ENCODE measurements around the gene CLMN.

Gene CLMN

DNA sequence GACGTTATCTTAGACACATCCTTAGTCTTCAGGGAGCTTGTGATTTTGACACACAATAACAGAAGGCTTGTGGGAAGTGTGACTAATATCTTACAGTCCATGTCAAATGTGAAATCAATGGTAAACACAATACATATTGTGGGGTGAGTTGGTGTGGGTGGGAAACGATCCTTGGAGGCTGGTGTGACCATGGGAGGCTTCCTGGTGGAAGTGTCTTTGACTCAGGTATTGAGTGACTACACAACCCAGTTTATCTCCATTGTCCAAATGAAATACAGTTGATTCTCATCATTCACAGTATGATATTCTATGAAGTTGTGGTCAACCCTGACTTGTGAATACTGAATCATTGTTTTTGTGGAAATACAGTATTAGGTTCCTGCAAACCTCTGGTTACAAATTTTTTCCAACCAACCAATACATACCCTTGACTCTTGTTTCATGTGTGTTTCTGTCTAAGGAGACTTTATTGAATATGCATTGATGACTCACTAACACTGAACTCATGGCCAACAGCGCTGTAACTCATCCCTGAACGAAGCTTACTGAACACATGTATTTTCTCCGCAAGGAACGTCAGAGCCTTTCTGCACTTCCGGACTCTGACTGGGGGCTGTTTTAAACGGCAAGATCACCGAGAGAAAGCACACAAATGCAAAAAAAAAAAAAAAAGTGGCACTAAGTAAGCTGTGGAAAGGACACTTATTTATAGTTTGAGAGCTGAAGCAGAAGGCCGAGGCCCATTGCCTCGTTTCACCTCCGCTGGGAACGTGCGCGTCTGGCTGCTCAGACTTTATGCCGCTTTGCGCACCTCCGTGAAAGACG lies 59.0 kb downstream of the CLMN start:
- peak; percentile 90 to 92 for DNase-seq (ENCODE audit: low read depth in 2 of 2)

DNA sequence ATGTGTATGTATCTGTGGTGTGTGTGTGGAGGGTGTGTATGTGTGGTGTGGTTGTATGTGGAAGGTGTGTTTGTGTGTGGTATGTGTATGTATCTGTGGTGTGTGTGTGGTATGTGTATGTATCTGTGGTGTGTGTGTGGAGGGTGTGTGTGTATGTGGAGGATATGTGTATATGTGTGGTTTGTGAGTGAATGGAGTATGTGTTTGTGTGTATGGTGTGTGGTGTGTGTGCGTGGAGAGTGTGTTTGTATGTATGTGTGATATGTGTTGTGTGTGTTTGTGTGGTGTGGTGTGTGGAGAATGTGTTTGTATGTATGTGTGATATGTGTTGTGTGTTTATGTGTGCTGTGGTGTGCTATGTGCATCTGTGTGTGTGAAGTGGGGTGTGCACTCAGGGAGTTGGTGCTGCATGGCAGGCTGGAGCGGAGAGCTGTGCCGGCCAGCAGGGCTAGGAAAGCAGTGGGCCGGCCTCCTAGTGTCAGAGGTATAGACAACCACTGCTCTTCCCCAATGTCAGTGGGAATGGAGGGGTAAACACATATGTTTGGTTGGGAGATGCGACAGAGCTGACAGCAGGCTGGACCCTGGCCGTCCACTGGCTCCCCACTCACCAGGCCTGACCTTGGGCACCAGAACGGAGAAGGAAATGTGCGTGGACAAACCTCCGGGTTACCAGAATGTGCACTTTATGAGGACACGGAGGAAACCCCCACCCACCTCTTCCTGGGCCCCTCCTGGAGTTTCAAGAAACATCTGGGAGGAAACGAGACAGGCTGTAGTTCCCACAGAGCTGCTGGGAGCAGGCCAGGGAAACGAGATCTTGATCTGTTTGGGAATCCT lies 60.7 kb downstream of the CLMN start:
- no peak for DNase-seq (ENCODE audit: low read depth in 2 of 2)

DNA sequence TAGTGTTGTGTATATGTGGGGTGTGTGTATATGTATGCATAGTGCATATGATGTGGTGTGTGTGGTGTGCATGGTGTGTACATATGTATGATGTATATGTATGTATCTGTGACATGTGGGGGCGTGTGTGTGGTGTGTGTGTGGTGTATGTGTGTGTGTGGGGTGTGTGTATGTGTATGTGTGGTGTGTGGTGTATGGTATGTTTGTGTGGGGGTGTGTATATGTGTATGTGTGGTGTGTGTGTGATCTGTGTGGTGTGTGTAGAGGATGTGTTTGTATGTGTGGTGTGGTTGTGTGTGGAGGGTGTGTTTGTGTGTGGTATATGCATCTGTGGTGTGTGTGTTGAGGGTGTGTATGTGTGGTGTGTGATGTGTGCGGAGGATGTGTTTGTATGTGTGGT lies 61.6 kb downstream of the CLMN start:
- no peak for DNase-seq (ENCODE audit: low read depth in 2 of 2)

DNA sequence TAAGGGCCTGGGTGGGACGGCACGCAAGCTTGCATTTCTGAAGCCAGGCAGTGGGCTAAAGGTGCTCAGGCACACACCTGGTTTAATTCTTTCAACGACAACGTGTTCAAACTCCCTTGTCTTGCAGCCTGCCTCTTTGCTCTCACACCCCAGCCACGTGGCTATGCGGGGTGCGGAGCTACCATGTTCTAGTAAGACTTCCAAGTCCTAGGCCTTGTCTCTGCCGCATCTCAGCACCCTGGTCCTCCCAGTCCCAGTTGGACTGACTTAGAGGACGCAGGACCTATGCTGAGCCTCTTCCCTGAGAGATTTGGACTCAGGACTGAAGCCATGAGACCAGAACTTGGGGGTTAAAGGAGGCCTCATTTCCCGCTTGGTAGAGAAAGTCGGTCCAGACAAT lies 62.2 kb downstream of the CLMN start:
- DNase-seq (ENCODE audit: low read depth in 2 of 2) = no peak

DNA sequence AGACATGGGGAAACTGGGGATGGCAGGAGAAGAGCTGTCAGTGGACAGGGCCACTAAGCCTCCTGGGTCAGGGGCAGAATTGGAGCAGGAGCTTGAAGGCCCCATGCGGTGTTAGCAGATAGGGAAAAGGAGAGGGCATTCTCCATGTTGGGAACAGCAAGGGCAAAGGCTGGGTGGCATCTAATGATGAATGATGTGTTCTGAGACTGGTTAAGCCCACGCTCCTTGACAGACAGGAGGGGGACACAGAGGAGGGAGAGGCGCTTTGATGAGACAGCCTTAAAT lies 63.0 kb downstream of the CLMN start:
- no peak for DNase-seq (ENCODE audit: low read depth in 2 of 2)

DNA sequence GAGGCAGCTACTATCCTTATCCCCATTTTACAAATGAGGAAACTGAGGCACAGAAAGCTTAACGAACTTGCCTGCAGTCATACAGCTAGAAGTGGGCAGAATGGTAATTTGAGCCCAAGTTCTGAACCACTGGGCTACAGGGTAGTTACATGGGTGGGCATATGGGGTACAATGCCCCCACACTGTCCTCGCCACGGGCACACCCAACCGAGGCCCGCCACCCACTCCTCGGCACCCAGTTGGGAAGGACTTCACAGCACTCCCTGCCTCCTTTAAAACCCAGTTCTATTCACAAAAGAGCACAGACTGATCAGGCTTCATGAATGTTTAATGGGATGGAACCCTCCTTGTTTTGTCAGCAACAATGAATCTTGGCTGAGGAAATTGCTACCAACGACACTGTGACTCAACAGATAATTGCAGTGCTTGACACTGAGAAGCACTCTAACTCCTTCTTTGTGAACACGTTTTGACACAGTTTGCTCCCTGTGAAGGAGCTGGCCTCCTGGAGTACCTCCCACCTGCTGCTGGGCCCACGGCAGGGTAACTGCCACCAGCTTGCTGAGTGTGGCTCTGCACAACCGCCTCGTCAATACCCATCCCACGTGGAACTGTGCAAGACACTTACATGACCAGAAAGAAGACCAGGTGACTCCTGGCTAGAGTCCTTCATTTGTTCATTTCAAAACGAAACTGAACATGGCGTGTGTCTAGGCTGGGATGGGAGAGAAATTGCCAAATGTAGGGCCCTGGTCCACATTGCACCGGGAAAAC lies 63.5 kb downstream of the CLMN start:
- no peak for DNase-seq (ENCODE audit: low read depth in 2 of 2)

DNA sequence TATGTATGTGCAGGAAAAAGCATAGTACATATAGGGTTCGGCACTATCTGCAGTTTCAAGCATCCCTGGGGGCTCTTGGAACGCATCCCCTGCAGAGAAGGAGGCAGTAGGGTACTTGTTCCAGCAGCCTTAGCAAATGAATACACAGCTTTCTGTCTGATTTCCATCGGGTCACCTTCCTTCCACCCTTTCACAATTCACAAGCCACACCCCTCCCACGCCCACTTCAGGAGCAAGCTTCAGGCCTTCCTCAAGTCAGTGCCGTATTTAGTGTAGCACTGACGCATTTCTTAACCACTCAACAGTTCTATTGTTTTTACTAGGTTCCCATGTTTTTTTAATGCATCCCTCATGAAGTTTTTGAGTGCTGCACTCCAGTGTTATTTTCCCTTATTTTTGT lies 64.2 kb downstream of the CLMN start:
- no peak for DNase-seq (ENCODE audit: low read depth in 2 of 2)

DNA sequence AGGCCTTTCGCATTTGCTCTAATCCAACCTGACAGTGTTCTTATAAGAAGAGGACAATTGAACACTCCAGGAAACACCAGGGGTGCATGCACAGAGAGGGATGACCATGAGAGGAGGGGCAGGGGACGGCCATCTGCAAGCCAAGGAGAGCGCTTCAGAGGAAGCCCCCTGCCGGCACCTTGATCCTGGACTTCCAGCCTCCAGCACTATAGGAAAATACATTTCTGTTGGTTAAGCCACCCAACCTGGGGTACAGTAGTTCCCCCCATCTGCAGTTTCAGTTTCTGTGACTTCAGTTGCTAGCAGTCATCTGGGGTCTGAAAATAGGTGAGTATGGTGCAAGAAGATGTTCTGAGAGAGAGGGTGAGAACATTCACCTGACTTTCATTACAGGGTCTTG lies 64.7 kb downstream of the CLMN start:
- no peak for DNase-seq (ENCODE audit: low read depth in 2 of 2)

DNA sequence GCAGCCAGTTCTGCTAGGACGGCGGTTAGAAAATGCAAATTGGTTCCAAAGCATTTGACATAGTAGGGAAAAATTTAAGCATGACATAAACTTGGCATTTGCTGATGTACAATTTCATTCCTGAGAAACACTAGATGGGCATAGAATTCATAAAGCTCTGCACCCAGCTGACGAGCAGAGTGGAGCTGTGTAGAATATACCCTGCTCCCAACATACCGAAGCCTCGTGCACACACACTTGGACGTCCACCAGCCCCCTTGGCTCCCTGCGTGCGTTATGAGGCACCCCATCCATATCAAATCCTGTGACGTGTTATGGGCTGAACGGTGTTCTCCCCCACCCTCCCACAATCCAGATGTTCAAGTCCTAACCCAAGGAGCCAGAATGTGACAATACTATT lies 65.4 kb downstream of the CLMN start:
- no peak for DNase-seq (ENCODE audit: low read depth in 2 of 2)

DNA sequence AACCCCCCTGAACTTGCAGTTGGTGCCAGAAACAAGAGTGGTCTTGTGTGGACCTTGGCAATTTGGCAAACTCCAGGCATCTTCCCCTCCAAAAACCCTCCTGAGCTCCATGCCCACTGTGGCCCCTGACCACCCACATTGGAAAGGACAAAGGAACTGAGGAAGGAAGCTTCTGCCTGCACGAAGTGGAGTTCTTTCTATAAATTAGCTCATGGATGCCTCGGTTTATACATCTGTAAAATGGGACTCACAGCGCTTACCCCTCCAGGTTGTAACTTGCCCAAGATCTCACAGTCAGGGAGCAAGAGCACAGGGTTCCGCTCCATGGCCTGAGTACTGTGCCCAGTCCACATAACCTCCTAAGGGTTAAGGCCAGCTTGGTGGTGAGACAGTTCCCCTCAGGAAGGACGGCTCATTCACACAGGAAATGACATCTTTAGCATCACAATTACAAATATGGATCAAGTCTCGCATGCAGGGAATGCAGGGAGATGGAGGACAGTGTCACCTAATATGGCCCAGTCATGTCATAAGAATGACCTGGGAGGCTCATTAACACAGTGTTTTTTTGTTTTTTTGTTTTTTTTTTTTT lies 66.6 kb downstream of the CLMN start:
- no peak for DNase-seq (ENCODE audit: low read depth in 2 of 2)

DNA sequence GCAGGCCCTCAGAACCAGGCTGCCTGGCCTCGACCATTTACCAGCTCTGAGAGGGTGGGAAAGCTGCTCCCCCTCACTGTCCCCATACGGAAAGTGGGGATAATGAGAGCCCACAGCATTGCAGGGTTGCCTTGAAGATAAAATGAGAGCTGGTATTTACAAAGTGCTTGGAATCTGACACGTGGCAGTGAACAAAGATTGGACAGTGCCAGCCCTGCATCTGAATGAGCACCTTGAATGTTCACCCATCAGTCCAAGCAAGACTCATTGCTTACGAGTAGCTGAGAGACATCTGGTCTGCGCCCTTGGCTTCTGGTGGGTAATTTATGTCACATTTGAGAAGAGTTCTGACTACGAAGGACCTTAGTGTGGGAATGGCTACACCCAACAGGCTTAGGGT lies 67.5 kb downstream of the CLMN start:
- no peak for DNase-seq (ENCODE audit: low read depth in 2 of 2)

DNA sequence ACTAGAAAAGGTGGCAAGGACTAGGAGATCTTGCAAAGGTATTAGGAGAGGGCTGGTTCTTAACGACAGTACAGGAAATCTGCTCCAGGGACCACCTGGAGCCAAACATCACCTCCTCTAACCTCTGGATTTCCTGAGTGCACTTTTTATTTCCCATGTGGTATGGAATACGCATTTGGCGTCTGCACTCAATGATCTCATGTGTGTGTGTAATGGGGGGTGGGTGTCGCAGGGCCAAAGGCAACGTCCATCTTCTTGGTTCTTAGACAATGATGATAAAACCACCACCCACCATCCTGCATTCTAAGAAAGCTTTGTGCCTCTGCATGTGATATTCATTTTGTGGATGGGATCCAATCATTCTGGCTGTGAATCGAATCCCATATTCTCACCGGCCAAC lies 68.8 kb downstream of the CLMN start:
- DNase-seq (ENCODE audit: low read depth in 2 of 2) = no peak

DNA sequence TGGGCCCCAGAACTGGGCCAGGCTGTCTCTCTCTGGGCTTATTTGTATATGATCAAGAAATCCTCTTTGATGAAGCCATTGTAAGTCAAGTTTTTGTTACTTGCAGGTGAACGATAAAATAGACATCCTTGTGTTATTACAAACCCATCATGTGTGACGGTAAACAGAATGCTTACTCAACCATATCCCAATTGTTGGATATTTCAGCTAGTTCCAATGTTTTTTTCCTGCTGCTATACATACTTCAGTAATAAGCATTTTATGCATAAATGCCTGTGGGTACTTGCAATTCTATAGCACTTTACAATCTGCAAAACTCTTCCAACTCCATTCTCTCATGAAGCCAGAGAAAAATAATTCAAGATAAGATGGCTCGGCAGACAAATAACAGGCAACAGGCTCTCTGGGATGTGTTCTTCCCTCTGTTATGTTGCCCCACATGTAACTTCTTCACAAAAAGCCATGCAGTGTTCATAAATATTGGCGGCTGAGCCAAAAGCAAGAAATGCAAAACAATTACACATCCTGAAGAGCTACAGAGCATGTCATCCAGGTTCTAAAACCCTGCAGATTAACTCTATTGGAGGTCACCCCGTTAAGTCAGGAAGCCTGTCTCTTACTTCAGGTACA lies 69.5 kb downstream of the CLMN start:
- DNase-seq (ENCODE audit: low read depth in 2 of 2) = no peak

DNA sequence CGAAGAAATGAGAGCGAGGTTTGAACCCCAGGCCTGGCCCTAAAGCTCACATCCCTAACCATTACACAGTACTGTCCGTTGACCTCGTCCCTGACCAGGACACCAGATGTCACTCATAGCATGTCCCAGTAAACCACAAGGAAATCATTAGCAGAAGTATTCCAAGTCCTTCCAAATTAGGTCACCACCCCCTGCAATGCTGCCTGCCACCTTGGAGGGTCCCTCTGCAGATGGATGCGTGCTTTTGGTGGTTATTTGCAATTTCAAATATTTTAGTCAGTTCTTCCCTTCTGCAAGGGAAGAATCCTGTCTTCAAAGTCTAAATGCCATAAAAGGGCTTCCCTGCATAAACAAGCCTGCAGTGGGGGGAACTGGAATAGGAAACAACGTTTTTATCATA lies 71.3 kb downstream of the CLMN start:
- DNase-seq (ENCODE audit: low read depth in 2 of 2) = peak; percentile 56 to 60

DNA sequence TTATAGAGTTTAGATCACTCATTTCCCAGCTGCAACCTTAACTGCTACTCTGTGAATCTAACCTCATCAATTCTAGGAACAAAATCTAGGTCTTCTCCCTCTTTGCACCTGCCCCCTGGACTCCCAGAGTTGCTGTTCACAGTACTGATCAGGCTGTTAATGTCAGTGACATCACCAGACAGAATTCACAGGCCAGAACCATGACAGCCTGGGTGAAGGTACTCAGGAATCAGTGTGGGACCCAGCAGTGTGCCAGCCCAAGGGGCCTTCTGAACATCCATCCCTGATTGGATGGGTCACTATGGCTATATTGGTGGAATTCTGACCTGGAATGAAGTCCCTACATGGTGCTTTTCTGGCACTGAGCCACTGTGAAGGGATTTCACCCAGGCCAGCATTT lies 72.8 kb downstream of the CLMN start:
- no peak for DNase-seq (ENCODE audit: low read depth in 2 of 2)

DNA sequence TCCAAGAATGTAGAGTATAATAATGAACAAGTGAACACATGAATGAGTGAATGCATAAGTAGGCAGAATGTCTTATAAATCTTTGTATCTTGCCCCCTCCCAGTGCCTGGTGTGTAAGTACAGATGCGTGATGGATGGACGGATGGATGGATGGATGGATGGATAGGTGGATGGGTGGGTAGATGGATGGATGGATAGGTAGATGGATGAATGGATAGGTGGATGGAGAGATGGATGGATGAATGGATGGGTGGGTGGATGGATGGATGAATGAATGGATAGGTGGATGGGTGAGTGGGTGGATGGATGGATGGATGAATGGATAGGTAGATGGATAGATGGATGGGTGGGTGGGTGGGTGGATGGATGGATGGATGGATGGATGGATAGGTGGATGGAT lies 74.4 kb downstream of the CLMN start:
- DNase-seq (ENCODE audit: low read depth in 2 of 2) = no peak

DNA sequence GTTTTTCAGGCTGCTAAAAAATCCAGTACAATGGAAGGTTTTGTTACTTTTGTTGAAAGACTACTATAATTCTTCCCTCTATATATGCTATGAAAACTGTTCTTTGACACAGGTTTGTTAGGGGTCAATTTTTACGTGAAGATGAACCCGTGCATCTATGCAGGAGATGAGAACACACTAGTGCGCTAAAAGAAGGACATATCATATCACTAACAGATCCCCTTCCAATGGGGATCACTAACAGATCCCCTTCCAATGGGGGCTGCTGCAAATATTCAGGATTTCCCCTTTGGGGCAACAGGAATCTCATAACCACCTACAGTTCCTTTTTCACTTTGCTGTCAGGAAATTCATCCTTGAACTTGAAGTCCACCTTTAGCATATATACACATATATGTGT lies 75.1 kb downstream of the CLMN start:
- DNase-seq (ENCODE audit: low read depth in 2 of 2) = no peak

DNA sequence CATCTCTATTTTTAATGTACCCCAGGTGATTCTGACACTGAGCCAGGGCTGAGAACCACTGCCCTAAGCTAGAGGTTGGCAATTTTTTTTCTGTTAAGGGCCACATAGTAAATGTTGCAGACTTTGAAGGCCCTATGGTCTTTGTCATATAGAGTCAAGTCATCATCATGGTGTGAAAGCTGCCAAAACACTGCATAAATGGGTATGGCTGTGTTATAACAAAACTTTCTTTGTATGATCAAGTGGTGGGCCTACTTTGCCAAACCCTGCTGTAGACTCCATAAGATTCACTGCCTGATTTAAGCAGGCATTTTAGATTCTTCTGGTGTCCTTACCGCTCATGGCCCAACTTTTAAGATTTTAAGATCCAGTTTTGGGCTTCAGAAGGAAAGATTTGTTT lies 76.8 kb downstream of the CLMN start:
- no peak for DNase-seq (ENCODE audit: low read depth in 2 of 2)

DNA sequence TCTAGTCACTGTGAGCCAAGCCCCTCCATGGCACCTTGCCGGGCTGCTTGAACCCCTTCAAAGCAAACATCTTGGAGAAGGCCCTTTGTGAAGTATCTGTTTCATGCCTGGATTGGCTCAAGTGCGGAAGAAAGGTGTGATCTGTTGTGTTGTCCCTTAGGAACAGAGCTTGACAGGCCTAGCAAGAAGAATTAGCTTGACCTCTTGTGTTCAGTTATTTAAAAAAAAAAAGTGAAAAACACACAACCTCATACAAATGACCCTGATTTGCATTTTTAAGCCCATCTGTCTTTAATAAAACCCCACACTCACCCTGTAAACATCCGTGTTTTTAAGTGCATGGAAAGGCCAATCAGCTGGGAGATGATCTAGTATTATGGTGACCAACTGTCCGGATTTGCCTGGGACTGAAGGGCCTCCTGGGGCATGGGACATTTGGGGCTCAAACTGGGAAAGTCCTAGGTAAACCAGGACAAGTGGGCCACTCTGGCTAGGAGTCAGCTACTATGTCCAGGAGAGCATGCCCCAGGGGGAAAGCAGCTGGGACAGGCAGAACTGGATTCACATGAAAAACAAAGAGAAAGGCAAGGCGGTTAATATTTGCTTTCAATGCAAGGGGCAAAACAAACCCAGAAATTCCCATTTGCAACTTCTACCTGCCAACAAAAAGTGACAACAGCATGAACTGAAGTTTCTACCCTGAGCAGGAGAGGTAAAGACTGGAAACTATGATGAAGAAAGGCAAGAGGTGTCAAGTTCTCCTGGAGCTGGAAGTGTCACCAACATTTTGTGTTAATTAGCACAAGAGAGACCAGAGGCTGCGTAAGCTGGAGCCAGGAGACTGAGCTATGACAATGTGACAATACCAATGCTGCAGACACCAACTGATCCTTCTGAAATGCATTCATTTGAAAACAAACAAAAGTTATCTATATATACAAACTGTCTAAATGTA lies 78.6 kb downstream of the CLMN start:
- no peak for DNase-seq (ENCODE audit: low read depth in 2 of 2)

DNA sequence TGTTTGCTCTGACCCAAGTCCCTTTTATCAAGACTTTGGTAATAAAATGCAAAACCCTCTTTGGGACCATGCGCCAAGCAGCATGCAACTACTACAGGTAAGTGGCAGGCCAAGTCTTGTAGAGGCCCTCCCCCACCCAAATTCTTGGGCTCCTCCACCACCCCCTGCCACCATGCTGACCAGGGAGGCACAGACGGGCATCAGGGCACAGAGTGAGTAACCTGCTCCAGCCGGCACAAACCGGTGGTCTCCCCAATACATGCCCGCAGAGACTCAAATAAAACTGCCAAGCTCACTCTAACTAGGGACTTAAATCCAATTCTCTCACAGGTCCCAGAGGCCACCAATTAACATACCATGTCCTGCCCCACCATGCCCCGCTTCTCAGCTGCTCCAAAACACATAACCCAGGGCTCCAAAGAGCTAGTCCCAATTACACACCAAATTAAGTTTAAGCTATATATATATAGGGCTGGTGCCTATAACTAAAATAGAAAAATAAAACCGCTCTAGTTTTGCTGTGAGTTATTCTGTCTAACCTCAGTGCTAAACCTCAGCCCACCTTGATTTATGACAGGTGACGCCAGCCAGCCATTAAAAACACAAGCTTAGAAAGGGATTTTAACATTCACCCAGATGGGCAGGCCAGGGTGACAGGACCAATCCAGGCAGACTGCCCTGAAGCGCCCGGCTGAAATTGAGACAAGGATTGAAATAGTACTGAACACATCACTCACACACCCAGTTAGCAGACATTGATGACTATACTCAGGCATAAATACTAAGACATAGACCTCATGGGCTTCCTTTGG lies 81.0 kb downstream of the CLMN start:
- DNase-seq (ENCODE audit: low read depth in 2 of 2) = no peak

Data from fibroblast of skin of left biceps (primary cell).